Central memory CD4-positive, alpha-beta T cell (primary cell): ENCODE measurements around the gene UBA6.
"Not testable (repeated sequence)": the region's sequence is repeated elsewhere in the genome, so short reads cannot be mapped to it uniquely, and the experiment has no call there.

Source experiments
- DNase-seq: peaks from one replicate; pipeline ENCODE4 v3.0.0; 2022
- total RNA-seq, 3 experiments: gene quantifications; one replicate each; lab custom pipeline; 2026; lab: John Stamatoyannopoulos, UW

The UBA6 gene
- 107 to 158 (median 128) reads per million in 3 experiments for total RNA-seq

- DNase-seq: peak; percentile 91
Measured at GRCh38 chr4:67700738-67701516, at the start of gene UBA6. Gene UBA6, minus strand, starts transcription at chr4:67701155. Its CDS starts 36 bp downstream, at chr4:67701119.

- DNase-seq: no peak
Measured at GRCh38 chr4:67750691-67751090, 49.7 kb upstream of the UBA6 start.

- no peak for DNase-seq
Measured at GRCh38 chr4:67749286-67749685, 48.3 kb upstream of the UBA6 start.

- peak; percentile 27 for DNase-seq
Measured at GRCh38 chr4:67746797-67747495, 46.0 kb upstream of the UBA6 start.

GRCh38 chr4:67744561-67745283, 43.8 kb upstream of the UBA6 start:
- no peak for DNase-seq

GRCh38 chr4:67743194-67743593, 42.2 kb upstream of the UBA6 start:
- no peak for DNase-seq

- no peak for DNase-seq
Measured at GRCh38 chr4:67736262-67736661, 35.3 kb upstream of the UBA6 start.

GRCh38 chr4:67735325-67735724, 34.4 kb upstream of the UBA6 start:
- DNase-seq: no peak

GRCh38 chr4:67730511-67730910, 29.6 kb upstream of the UBA6 start:
- DNase-seq: not testable (repeated sequence)

- DNase-seq: no peak
Measured at GRCh38 chr4:67727124-67727850, 26.3 kb upstream of the UBA6 start.

- no peak for DNase-seq
Measured at GRCh38 chr4:67725981-67726380, 25.0 kb upstream of the UBA6 start.

- DNase-seq: no peak
Measured at GRCh38 chr4:67725132-67725531, 24.2 kb upstream of the UBA6 start.

- DNase-seq: no peak
Measured at GRCh38 chr4:67723949-67724348, 23.0 kb upstream of the UBA6 start.

- no peak for DNase-seq
Measured at GRCh38 chr4:67723341-67723740, 22.4 kb upstream of the UBA6 start.

- DNase-seq: no peak
Measured at GRCh38 chr4:67721770-67722597, 21.0 kb upstream of the UBA6 start.

GRCh38 chr4:67721315-67721769, 20.4 kb upstream of the UBA6 start:
- no peak for DNase-seq

GRCh38 chr4:67719953-67720617, 19.1 kb upstream of the UBA6 start:
- DNase-seq: no peak

- no peak for DNase-seq
Measured at GRCh38 chr4:67718848-67719247, 17.9 kb upstream of the UBA6 start.

- DNase-seq: no peak
Measured at GRCh38 chr4:67717586-67717985, 16.6 kb upstream of the UBA6 start.

- DNase-seq: no peak
Measured at GRCh38 chr4:67714955-67715354, 14.0 kb upstream of the UBA6 start.

GRCh38 chr4:67714248-67714583, 13.3 kb upstream of the UBA6 start:
- no peak for DNase-seq
